GM21723 (cell line): ENCODE data around the gene FMNL3.
"Not testable (repeated sequence)": the region's sequence is repeated elsewhere in the genome, so short reads cannot be mapped to it uniquely, and the experiment has no call there.

Source experiments
- ATAC-seq: cut with Tn5 transposase; IDR thresholded peaks from one replicate; pipeline ENCODE4 v1.9.1; 2021; ENCODE audit warnings: mild to moderate bottlenecking, moderate library complexity; ENCODE audit not compliant: unreplicated experiment

The FMNL3 gene

DNA sequence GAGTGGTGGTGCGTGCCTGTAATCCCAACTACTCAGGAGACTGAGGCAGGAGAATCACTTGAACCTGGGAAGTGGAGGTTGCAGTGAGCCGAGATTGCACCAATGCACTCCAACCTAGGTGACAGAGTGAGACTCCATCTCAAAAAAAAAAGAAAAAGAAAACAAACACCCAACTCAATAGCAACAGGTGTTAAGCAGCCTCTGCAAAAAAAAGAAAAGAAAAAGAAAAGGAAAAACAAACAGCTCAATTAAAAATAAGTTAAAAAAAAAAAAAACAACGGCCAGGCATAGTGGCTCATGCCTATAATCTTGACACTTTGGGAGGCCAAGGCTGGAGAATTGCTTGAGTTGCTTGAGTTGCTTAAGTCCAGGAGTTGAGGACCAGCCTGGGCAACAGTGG lies 10.6 kb upstream of the FMNL3 start:
- ATAC-seq = not testable (repeated sequence)

DNA sequence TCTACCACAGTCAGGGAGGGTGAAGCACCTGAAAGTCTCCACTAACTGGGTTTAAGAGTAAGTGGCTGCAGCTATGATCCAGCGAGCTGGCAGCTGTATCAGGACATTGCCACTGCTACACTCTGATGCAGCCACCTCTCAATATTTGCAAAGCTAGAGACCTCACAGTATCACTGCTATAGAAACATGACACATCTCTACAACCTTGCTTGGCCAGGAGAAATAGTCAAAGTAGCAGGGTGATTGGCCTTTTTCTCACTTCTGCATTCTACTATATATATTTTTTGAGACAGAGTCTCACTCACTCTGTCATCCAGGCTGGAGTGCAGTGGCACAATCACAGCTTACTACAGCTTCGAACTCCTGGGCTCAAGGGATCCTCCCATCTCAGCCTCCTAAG lies 9.3 kb upstream of the FMNL3 start:
- ATAC-seq = peak; percentile 75

- ATAC-seq = not testable (repeated sequence)
Observed at GRCh38 chr12:49713952-49714351, 6.7 kb upstream of the FMNL3 start.

DNA sequence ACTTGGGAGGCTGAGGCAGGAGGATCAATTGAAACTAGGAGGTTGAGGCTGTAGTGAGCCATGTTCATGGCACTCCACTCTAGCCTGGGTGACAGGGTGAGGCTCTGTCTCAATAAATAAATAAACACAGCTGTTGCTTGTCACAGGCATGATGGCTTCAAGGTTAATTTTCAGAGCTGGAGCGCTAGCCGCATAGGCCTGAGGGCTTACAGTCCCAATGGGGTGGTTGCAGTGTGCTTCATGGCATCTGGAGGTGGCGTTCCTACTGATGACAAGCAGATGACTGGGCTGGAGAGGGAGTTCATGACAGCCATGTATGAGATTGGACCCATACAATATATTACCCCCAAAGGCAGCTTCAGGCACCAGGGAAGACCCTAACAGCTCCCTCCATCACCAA lies 1.6 kb upstream of the FMNL3 start:
- ATAC-seq = no peak

DNA sequence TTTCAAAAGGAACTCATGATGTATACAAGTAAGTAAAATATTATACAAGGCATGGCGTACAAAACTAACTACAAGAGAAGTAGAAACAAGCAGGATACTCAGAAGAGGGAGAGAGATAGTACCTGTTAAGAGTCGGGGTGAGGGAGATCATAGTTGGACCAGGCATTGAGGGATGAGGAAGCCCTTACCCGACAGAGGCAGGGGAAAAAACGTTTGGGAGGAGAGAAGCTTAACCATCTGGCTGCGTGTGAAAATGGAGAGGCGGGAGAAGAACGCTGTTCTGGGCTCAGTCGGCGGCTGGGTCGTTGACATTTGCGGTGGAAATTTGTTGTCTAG lies 575 bp upstream of the FMNL3 start:
- no peak for ATAC-seq

- ATAC-seq = peak; percentile 28
Observed at GRCh38 chr12:49706351-49707127, 666 bp downstream of the FMNL3 start.

DNA sequence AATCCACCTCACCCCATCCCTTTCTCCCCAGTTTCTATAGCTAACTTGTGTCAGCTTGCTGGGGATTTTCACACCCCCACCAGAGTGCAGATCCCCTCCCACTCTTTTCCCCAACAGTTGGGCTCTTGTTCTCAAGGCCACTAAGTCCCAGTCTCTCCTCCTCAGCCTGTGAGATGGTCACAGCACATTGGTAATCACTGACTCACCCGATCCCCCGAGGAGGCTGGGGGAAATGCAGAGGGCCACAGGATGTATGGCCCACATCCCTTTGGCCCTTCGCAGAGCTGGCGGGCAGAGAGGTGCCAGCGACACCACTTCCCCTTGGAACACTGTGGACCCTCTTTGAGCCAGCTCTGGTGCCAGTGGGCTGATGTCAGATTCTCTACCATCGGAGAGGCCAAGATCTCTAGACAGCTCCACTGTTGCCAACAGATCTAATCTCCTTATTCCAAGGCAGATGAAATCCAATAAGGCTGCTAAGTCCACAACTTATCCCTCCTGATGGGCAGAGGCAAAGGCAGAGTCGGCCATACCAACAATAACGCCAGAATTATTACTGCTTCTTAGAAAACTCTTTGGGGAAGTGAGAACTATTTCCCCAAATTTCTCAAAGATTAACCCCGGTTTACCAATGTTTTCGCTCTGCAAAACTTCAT lies 1.6 kb downstream of the FMNL3 start:
- ATAC-seq = no peak

GRCh38 chr12:49703647-49704137 lies 3.5 kb downstream of the FMNL3 start:
- ATAC-seq = no peak

DNA sequence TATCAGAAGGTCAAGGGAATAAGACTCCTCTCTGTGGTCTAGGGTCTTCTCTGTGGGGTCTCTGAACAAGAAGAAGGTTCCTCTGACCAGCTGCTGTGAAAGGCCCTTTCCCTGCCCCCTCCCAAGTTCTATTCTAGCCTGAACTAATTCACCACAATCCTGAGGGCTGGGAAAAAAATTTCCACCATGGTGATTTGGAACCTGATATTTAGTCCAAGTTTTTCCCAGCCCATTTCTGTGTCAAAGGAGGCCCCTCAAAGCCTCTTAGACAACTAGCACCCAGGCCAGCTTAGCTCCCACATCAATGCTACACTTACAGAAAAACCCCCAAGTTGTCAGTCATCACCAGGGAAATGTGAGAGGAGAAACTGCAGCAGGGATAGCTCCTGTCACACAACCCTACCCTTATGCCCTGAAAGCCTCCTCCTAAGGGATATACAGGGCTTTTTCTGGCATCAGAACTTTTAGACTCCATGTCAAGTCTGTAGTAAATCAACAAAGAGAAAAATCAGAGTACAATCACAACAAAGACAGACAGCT lies 4.5 kb downstream of the FMNL3 start:
- no peak for ATAC-seq

GRCh38 chr12:49702009-49702408 lies 5.2 kb downstream of the FMNL3 start:
- ATAC-seq = no peak

- ATAC-seq = peak; percentile 69
Observed at GRCh38 chr12:49698619-49699545, 8.3 kb downstream of the FMNL3 start.

- no peak for ATAC-seq
Observed at GRCh38 chr12:49697808-49698207, 9.4 kb downstream of the FMNL3 start.

GRCh38 chr12:49696723-49697122 lies 10.5 kb downstream of the FMNL3 start:
- no peak for ATAC-seq

- no peak for ATAC-seq
Observed at GRCh38 chr12:49693931-49694444, 13.2 kb downstream of the FMNL3 start.

DNA sequence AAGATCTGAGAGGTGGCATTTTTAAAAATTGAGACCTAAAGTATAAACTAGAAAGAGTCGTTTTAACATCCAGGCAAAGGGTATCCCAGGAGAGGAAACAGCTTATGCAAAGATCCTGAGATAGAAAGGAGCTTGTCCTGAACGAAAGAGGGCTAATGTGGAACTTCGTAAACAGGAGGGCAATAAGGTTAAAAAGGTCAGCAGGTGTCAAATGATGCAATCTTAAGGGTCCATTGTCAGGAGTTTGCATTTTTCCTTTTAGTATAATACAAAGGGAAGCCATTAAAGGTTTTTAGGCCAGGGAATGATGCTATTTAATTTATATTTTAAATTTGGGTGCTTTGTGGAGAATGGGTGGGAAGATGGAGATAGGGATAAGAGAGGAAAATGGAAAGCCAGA lies 14.4 kb downstream of the FMNL3 start:
- ATAC-seq = no peak

DNA sequence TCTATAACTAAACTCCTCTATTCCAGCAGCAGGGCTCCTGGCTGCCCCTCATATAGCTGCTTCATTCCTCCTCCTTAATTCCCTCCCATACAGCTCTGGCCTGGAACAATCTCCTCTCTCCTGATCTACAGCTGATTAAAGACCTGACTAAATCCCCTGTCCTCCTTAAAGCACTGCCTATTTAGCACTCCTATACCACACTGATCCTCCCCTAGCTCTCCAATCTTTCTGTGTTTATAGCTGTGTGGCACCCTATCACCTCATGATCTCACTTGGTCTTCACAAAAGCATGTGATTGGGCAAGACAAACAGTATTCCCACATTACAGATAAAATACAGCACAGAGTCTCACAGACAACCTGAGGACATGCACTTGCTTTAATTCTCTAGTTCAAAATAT lies 17.4 kb downstream of the FMNL3 start:
- ATAC-seq = no peak

- no peak for ATAC-seq
Observed at GRCh38 chr12:49689237-49689636, 18.0 kb downstream of the FMNL3 start.

DNA sequence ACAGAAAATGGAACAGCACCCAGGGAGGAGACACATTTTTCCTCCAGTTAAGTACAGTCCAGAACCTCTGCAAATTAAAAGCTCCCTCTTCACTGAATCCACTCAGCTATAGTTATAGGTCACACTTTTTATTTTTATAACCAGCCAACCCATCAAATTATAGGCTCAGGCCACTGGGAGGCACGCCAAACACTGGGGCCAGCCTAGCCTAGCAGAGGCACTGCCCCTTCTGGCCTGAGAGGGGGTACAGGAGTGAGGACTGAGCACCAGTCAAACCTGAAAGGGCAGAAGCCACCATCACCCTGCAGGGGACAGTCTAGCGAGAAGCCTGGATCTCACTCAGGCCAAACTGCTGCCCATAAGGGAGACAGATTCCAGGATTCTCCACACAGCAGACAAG lies 19.3 kb downstream of the FMNL3 start:
- no peak for ATAC-seq

- no peak for ATAC-seq
Observed at GRCh38 chr12:49684310-49684854, 22.8 kb downstream of the FMNL3 start.

DNA sequence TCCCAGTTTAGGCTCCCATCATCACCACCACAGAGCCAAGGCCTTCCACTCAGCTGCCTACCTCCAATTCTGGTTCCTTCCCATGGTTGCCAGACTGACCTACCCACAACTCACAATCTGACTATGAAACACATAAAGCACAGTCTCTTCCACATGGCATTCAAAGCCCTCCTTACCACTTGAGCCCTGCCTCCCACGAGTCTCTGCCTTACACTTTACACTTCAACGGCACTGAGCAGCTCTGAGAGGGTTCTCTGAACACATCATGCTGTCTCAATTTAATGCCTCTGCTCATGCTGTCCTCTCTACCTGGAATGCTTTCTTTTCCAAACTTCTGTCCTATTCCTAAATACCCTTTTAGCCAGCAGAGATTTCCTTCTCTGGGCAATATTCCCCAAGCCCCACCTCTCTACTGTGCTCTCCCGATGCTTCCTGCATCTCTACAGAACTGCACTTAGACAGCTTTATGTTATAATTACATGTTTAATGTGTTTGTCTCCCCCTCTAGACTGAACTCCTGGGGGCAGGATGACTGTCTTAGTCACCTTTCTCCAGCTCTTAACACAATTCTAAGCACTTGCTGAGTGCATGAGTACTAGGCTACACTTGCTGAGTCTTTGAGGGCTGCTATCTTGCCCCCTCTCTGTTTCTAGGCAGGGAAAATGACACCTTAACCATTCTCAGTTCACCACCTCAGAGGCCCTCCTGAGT lies 23.5 kb downstream of the FMNL3 start:
- ATAC-seq = no peak
